H9 (cell line): ENCODE measurements around the gene CDC25A. TPM values are rescaled to one million over a fixed set of nuclear protein-coding genes. Genes with fewer than 3 reads are reported as not detected.

Experiments
- DNase-seq: peaks from one replicate; pipeline ENCODE4 v3.0.0-alpha.2; 2017
- H2AFZ ChIP-seq: one replicate; pipeline ENCODE4 v1.6.1; 2013; ENCODE audit warnings: mild to moderate bottlenecking, low read length, control low read depth, moderate library complexity
- H2AK5ac ChIP-seq: 2 replicates; pipeline ENCODE4 v1.6.1; 2013; ENCODE audit warnings: low read length, control low read depth, mixed read lengths; ENCODE audit not compliant: insufficient read length
- H2BK120ac ChIP-seq: one replicate; pipeline ENCODE4 v1.6.1; 2013; ENCODE audit warnings: low read depth, mild to moderate bottlenecking, low read length, control low read depth, inconsistent platforms; ENCODE audit not compliant: poor library complexity, severe bottlenecking
- H2BK12ac ChIP-seq: 2 replicates; pipeline ENCODE4 v1.6.1; 2013; ENCODE audit warnings: low read length, control low read depth, mixed read lengths, low read depth; ENCODE audit not compliant: insufficient read length
- H2BK15ac ChIP-seq: 2 replicates; pipeline ENCODE4 v1.6.1; 2013; ENCODE audit warnings: low read depth, low read length, control low read depth
- H2BK20ac ChIP-seq: one replicate; pipeline ENCODE4 v1.6.1; 2013; ENCODE audit warnings: low read depth, mild to moderate bottlenecking, low read length, control low read depth, inconsistent platforms; ENCODE audit not compliant: poor library complexity, severe bottlenecking
- H2BK5ac ChIP-seq: 2 replicates; pipeline ENCODE4 v1.6.1; 2013; ENCODE audit warnings: low read length, control low read depth, mixed read lengths; ENCODE audit not compliant: insufficient read length
- H3K14ac ChIP-seq: 2 replicates; pipeline ENCODE4 v1.6.1; 2013; ENCODE audit warnings: low read length, control low read depth; ENCODE audit not compliant: insufficient read depth
- H3K18ac ChIP-seq: 2 replicates; pipeline ENCODE4 v1.6.1; 2013; ENCODE audit warnings: low read depth, mild to moderate bottlenecking, mixed read lengths, low read length, control low read depth; ENCODE audit not compliant: insufficient read length
- H3K23ac ChIP-seq: 2 replicates; pipeline ENCODE4 v1.6.1; 2013; ENCODE audit warnings: low read length, control low read depth, mixed read lengths, low read depth; ENCODE audit not compliant: insufficient read length
- H3K23me2 ChIP-seq: 2 replicates; pipeline ENCODE4 v1.6.1; 2013; ENCODE audit warnings: low read depth, mild to moderate bottlenecking, mixed read lengths, low read length, control low read depth; ENCODE audit not compliant: insufficient read length, poor library complexity, severe bottlenecking
- H3K27ac ChIP-seq: 2 replicates; pipeline ENCODE4 v1.5.1; 2013; ENCODE audit warnings: low read length, control low read depth, mixed read lengths, low read depth; ENCODE audit not compliant: insufficient read length
- H3K27me3 ChIP-seq: 2 replicates; pipeline ENCODE4 v1.6.1; 2013; ENCODE audit warnings: low read length, control low read depth, inconsistent platforms; ENCODE audit not compliant: insufficient read depth
- H3K4ac ChIP-seq: 2 replicates; pipeline ENCODE4 v1.6.1; 2013; ENCODE audit warnings: low read depth, mild to moderate bottlenecking, control low read depth, inconsistent platforms, low read length, moderate library complexity
- H3K4me1 ChIP-seq: 2 replicates; pipeline ENCODE4 v1.6.1; 2013; ENCODE audit warnings: low read length, control low read depth, inconsistent platforms; ENCODE audit not compliant: insufficient read depth
- H3K4me2 ChIP-seq: 2 replicates; pipeline ENCODE4 v1.6.1; 2013; ENCODE audit warnings: low read length, control low read depth, mixed read lengths; ENCODE audit not compliant: insufficient read length, insufficient read depth
- H3K56ac ChIP-seq: 2 replicates; pipeline ENCODE4 v1.6.1; 2013; ENCODE audit warnings: low read depth, mild to moderate bottlenecking, mixed read lengths, low read length, control low read depth; ENCODE audit not compliant: insufficient read length
- H3K79me1 ChIP-seq: 2 replicates; pipeline ENCODE4 v1.6.1; 2013; ENCODE audit warnings: low read depth, mild to moderate bottlenecking, moderate library complexity, low read length, control low read depth, inconsistent platforms; ENCODE audit not compliant: insufficient read depth, poor library complexity, severe bottlenecking
- H3K79me2 ChIP-seq: 2 replicates; pipeline ENCODE4 v1.6.1; 2013; ENCODE audit warnings: low read length, control low read depth, inconsistent platforms; ENCODE audit not compliant: insufficient read depth
- H3K9ac ChIP-seq: 2 replicates; pipeline ENCODE4 v1.6.1; 2013; ENCODE audit warnings: low read length, control low read depth, mixed read lengths; ENCODE audit not compliant: insufficient read length; ENCODE audit errors: extremely low read depth
- H3K9me3 ChIP-seq: one replicate; pipeline ENCODE4 v1.6.1; 2013; ENCODE audit warnings: low read depth, low read length, inconsistent platforms; ENCODE audit not compliant: control insufficient read depth
- H3T11ph ChIP-seq: one replicate; pipeline ENCODE4 v1.6.1; 2013; ENCODE audit warnings: mild to moderate bottlenecking, low read length, control low read depth, inconsistent platforms
- H4K20me1 ChIP-seq: one replicate; pipeline ENCODE4 v1.6.1; 2013; ENCODE audit not compliant: control insufficient read depth, insufficient read length, insufficient read depth
- H4K5ac ChIP-seq: 2 replicates; pipeline ENCODE4 v1.6.1; 2013; ENCODE audit warnings: low read depth, mild to moderate bottlenecking, mixed read lengths, low read length, control low read depth; ENCODE audit not compliant: insufficient read length
- H4K8ac ChIP-seq: replicated peaks from 2 replicates; pipeline ENCODE4 v1.6.1; 2013; ENCODE audit warnings: low read length, control low read depth, mixed read lengths, low read depth; ENCODE audit not compliant: insufficient read length
- H4K91ac ChIP-seq: 2 replicates; pipeline ENCODE4 v1.6.1; 2013; ENCODE audit warnings: low read depth, mild to moderate bottlenecking, moderate library complexity, mixed read lengths, low read length, control low read depth; ENCODE audit not compliant: insufficient read length
- H3K27ac Mint-ChIP-seq, 3 experiments: 2 replicates in 2 of 3; 3 replicates in 1 of 3; pipeline ENCODE4 v1.8.0; 2020 to 2021; ENCODE audit warnings: mixed read lengths in 3 of 3, mild to moderate bottlenecking in 1 of 3, moderate library complexity in 1 of 3
- H3K27me3 Mint-ChIP-seq: 2 replicates; pipeline ENCODE4 v1.8.0; 2021; ENCODE audit warnings: low read depth, mild to moderate bottlenecking, moderate library complexity, mixed read lengths
- H3K36me3 Mint-ChIP-seq, 3 experiments: 2 replicates in 2 of 3; 3 replicates in 1 of 3; pipeline ENCODE4 v1.8.0; 2020 to 2021; ENCODE audit warnings: low read depth in 3 of 3, mixed read lengths in 3 of 3; ENCODE audit not compliant: insufficient read depth in 1 of 3
- H3K4me1 Mint-ChIP-seq, 2 experiments: 2 replicates each; pipeline ENCODE4 v1.8.0; 2020; ENCODE audit warnings: mixed read lengths in 2 of 2
- H3K4me3 Mint-ChIP-seq, 2 experiments: 2 replicates in 1 of 2; 3 replicates in 1 of 2; pipeline ENCODE4 v1.8.0; 2020 to 2021; ENCODE audit warnings: mild to moderate bottlenecking in 2 of 2, mixed read lengths in 2 of 2, moderate library complexity in 1 of 2
- H3K9me3 Mint-ChIP-seq, 2 experiments: 2 replicates in 1 of 2; 3 replicates in 1 of 2; pipeline ENCODE4 v1.8.0; 2020; ENCODE audit warnings: mild to moderate bottlenecking in 2 of 2, mixed read lengths in 2 of 2, moderate library complexity in 1 of 2
- CTCF ChIP-seq: fragments of 200-600 bp; sonication (generic); conservative IDR thresholded peaks from 3 replicates; pipeline ENCODE4 v1.8.0; 2021; ENCODE audit warnings: antibody characterized with exemption, mild to moderate bottlenecking
- WGBS: extraction: QIAGEN DNeasy Blood & Tissue Kit; methylation state at CpG from one replicate; pipeline ENCODE4 v1.1.7; 2013; ENCODE audit warnings: missing lambda C conversion rate, low lambda C conversion rate, mixed read lengths; ENCODE audit not compliant: insufficient read length; ENCODE audit errors: extremely low coverage; 5-methylcytosine and 5-hydroxymethylcytosine counted together
- total RNA-seq: library from RNA; stranded (reverse); gene quantifications from 2 replicates; pipeline ENCODE4 v1.2.1, GENCODE V29; 2021

Gene CDC25A
- total RNA-seq, 1 experiment from 2014 or later: 83.3 TPM

- DNase-seq: no peak
- Histone ChIP-seq H3K23me2 (no peaks in the 10 kb centered on the region), H2BK15ac (no peak overlapping the region), H3K14ac (no peak overlapping the region), H3K27ac (no peak overlapping the region), H3K4me2 (no peak overlapping the region), H2BK120ac (no peak overlapping the region), H4K20me1 (no peaks in the 10 kb centered on the region), H3K79me2 (no peaks in the 10 kb centered on the region), H3K27me3 (no peaks in the 10 kb centered on the region), H4K91ac (no peak overlapping the region), H3K4ac (no peak overlapping the region), H3K18ac (no peak overlapping the region), H4K5ac (no peak overlapping the region), H2BK20ac (no peak overlapping the region), H3K79me1 (no peaks in the 10 kb centered on the region), H3K56ac (no peak overlapping the region), H3K23ac (no peak overlapping the region), H2AK5ac (no peak overlapping the region), H4K8ac (no peak overlapping the region), H3K9me3 (no peaks in the 10 kb centered on the region), H2BK12ac (no peak overlapping the region), H2AFZ (no peak overlapping the region), H3T11ph (no peak overlapping the region), H3K4me1 (no peaks in the 10 kb centered on the region), H2BK5ac (no peak overlapping the region), H3K9ac (no peak overlapping the region)
- no peaks in the 10 kb centered on the region for H3K9me3 Mint-ChIP-seq
- no peaks in the 10 kb centered on the region for H3K27me3 Mint-ChIP-seq
- H3K36me3 Mint-ChIP-seq: peaks cover 39 to 56% (median 51%) of the 10 kb centered on the region in 3 experiments; a peak in 6 of 7 replicates
- TF ChIP-seq CTCF: no peak
- H3K27ac Mint-ChIP-seq: peak overlapping the region in 2 of 3 experiments; percentile 16 to 82; a peak in 4 of 7 replicates
- no peak overlapping the region for H3K4me3 Mint-ChIP-seq
- peaks cover 8 to 10% of the 10 kb centered on the region in 2 experiments; a peak in 3 of 4 replicates for H3K4me1 Mint-ChIP-seq
- no CpG with 5 or more reads among the region's 5 CpGs for WGBS
Measured at GRCh38 chr3:48157202-48157840, 30.9 kb downstream of the CDC25A start.
